Stimulated activated CD4-positive, alpha-beta T cell treated with anti-CD3 and anti-CD28 coated beads, Interleukin-1b, Interleukin-23, amount 100 ng/mL, for 48 hours (primary cell): ENCODE results near the gene DENND4A.

Experiments used
- DNase-seq: peaks from one replicate; pipeline ENCODE4 v3.0.0-alpha.2; 2020

The DENND4A gene

DNA sequence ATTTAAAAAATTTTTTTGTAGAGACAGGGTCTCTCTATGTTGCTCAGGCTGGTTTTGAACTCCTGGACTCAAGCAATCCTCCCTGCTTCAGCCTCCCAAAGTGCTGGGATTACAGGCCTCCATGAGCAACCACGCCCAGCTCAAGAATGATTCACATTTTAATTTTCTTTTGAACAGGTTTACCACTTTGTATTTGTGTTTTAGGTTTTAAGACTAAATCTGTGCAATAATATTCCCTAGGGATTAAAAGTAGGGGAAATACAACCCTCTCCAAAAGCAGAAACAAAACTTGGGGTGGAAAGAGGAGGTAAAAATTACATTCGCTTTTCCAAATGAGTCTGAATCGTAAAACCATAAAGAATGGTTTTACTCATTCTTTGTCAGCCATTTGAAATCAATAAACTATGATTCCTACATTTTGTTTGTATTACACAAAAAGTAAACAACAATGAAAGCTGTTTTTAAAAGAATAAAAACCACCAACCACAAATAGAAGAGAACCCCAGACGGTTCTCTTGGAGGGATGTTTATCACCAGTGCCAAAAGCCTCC lies 132.5 kb downstream of the DENND4A start:
- DNase-seq: no peak

DNA sequence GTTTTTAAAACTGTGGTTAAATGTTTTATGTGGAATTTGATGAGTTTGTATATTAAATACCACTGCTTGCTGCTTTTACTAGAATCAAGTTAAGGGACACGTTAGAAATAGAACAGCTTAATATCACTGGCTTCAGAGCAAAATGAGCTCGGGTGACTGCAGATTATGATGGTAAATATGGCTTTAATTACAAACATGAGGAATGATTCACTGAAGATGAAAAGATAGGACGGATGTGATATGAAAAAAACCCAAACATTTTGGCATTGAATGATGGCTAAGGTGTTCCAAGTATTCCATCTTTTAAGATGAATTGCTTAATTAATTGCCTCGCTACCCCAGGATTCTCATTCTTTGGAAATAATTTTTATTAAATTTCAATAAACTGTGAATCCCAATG lies 136.6 kb downstream of the DENND4A start:
- no peak for DNase-seq

DNA sequence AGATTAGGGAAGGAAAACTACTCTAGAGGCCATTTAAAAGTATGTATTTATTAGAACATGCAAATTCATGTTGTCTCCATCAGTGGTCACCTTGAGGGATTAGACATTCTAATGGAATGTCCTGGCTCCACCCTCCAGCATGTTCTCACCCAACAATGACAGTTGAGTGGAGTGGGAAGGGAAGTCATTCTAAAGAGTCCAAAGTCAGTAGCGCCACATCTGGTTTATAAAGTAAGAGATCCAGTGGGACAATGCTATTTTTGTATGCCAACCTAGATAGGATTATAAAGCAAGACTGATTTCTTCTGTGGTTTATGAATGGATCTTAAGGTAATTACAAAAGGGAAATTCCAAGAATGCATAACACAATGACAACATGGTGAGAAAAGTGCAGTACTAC lies 137.1 kb downstream of the DENND4A start:
- DNase-seq: no peak

DNA sequence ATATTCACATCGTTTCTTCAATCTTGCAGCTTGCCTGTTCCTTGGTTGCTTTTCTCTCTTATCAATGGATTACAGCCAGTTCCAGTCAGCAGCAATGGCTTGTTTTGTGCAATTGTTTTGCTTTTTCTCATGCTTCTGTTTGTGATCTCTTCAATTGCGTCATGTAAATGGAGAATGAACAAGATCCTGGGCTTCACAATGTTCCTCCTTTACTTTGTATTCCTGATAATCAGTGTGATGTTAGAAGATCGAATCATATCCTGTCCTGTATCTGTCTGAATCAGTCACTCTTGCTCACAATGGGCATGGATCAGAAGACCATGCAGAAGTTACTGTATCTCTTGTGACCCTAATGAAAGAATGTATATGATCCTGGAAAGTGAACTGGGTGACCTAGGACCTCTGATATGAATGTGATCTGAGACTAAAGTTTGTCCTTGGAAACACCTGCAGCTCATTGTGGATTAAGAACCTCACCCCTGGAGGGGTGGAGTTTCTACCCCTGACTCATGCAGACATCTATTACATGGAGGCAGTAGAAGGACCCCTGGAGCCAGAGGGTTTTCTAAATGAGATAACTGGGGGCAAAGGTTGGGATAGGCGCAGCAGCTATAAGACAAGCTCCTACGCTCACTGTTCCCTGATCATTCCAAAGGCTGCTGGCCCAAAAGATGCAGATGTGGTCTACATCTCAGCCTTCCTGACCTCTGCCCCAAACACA lies 138.1 kb downstream of the DENND4A start:
- DNase-seq: no peak

DNA sequence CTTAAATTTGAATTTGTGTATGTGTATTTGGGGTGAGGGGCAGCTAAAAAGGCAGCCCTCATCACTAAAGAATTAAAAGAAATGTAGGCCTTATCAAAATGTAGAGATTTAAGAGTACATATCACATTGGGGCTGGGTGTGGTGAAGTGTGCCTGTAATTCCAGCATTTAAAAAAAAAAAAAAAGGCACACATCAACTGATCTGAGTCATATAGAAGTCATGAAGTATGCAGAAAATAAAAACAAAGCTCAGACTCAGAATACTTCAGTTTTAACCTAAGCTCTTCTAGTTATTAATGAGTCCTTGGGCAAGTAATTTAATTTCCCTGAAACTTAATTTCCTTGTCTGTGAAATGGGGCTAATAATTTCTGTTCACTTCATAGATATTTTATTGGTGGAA lies 138.8 kb downstream of the DENND4A start:
- no peak for DNase-seq

DNA sequence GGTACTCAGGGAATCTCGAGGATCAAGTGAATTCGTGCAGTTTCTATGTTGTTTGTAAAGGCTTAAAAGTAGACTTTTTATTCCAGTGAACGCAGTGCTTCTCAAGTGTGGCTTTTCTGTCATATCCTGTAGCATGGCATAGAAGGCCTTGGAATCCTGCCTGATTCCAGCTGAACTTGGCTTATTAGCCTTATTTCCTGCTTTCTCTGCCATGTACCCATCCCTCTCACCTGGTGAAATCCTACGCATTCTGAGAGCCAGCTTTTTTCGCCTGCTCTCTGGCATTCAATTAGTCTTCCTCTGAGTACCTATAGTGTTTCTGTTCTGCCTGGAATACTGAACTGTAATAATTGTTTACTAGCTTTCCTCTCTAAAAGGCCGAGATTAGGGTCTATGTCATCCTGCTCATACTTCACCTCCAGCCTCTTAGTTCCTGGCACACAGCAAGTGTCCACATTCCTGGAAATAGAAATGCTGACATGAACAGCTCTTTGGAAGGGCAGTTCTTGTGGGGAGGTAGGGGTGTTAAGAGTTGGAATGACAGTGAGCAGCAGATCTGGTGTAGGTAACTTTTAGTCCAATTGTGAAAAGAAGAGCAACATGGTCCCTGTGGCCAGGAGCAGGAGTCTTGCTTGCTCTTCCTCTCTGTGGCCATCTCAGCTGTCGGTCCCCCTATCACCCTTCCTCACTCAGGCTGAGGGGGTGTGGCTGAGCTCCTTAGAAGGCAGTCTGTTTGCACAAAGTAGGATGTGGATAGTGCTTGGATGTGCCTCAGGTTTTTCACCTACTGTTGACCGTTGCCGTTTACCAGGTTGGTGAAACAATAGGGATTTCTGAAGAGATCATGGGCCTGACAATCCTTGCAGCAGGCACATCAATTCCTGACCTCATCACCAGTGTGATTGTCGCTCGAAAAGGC lies 140.0 kb downstream of the DENND4A start:
- no peak for DNase-seq

DNA sequence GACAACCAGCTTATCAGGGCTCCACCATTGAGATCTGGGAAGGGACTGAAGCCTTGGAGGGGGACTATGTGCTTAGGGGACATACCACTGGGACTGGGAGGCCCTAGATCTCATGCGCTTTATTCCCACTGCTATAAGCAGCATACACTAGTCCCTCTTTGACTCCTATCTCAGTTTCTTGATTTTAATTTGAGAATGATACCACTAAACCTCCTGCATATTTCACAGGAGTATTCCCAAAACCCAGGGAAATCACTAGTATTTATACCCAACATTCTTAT lies 141.1 kb downstream of the DENND4A start:
- no peak for DNase-seq

DNA sequence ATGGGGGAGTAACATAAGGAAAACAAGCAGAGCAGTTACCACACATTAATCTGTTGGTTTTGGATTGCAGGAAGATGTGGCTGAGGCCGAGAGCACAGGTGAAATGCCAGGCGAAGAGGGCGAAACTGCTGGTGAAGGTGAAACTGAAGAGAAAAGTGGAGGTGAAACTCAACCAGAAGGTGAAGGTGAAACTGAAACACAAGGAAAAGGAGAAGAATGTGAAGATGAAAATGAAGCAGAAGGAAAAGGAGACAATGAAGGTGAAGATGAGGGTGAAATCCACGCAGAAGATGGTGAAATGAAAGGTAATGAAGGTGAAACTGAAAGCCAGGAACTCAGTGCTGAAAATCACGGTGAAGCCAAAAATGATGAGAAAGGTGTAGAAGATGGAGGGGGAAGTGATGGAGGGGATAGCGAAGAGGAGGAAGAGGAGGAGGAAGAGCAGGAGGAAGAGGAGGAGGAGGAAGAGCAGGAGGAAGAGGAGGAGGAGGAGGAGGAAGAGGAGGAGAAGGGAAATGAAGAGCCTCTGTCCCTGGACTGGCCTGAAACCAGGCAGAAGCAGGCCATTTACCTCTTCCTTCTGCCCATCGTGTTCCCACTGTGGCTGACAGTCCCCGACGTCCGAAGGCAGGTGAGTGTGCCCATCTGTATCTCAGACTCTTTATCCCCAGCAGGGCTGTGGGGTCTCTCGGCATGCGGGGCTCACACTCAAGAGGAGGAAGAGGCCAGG lies 141.6 kb downstream of the DENND4A start:
- DNase-seq: no peak

DNA sequence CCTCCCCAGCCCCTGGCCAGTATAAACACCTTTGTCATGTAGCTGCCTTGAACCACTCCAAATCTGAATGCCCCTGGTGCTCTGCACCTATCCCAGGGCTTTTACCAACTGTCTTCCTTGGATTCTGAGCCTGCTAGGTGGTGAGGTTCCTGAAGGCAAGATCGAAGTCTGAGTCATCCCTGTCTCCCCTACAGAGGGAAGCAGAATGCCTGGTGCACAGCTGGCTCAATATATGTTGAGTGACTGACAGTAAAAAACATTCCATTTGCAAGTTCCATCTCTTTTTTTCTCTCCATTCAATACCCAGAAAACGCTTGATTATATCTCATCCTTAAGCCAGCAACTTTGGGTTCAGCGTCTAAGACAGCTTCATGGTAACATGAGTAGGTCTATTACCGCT lies 145.6 kb downstream of the DENND4A start:
- DNase-seq: no peak

DNA sequence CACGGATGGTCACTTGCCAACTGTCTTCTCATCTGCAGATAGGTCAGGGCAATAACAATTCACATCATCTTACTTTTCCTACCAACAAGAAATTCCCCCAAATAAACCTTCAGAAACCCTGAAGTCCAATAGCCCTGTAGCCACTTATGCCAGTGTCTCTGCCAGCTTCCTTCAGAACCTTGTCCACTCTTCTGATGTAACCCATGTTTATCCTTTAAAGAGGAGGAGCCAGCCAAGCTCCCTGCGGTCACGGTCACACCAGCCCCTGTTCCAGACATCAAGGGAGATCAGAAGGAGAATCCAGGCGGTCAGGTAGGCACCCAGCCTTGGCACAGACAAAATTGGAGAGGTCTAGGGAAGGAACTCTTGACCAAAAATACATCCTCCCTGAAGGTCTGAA lies 146.7 kb downstream of the DENND4A start:
- DNase-seq: no peak

DNA sequence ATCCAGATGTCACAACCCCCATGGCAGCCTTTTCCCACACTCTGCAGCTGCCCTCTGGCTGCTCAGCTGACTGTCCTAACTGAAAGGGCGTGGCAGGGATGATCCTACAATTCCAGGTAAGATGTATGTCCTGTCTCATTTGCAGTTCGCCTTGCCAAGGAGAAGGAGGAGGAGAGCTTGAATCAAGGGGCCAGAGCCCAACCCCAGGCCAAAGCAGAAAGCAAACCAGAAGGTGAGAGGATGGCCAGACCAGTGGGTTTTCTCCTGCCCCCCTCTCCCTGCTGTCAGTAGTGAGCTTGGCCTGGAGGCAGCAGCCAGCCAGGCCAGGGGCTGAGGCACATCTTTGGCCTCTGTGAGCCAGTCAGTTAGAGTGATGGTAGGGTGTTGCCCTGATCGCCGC lies 147.8 kb downstream of the DENND4A start:
- no peak for DNase-seq

DNA sequence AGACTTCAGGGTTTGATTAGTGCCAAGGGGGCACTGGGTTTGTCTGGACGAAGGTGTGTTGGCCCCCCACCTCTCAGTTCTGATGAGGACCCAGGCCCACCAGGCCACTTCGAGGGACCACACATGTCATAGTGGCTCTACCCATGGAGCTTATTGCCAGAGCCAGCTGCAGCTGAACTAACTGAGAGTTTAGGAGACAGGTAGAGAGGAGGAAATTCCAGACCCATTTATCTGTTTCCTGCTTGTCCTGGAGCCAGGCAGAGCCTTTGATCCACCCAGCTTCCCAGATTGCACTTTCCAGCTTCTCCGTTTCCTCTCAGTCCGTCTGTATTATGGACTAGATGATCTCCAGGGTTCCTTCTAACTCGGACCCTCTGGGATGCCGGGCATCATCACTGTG lies 149.5 kb downstream of the DENND4A start:
- no peak for DNase-seq

DNA sequence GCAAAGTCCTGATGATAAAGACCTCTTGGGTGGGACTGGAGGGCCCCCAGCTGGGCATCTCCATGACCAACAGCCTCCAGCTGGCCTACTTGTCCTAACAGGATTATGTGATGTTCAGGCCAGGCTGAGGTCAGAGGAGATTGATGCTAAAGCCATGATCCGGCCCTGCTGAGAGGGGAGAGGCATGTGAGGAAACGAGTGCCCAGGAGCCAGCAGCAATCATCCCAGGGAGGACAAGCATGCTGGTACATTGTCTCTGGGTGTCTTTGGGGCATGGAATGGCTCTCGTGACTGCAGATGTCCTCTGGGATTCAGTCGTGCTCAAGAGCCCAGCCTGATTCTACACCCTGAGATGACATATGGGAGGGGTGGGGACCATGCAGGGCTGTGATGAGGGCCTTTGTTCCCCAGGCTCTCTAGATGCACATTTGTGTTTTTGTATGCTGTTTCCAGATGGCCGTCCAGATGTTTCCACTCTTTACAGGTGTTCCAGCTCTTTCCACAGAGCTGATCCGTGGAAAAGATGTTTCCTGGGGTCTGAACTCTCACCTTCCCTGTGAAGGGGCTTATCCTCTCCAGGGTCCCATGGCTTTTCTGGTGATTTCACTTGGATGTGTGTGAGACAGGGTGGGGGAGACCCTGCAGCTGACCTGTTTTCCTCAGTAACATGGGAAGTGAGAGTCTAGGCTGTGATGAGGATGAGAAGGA lies 150.2 kb downstream of the DENND4A start:
- no peak for DNase-seq

DNA sequence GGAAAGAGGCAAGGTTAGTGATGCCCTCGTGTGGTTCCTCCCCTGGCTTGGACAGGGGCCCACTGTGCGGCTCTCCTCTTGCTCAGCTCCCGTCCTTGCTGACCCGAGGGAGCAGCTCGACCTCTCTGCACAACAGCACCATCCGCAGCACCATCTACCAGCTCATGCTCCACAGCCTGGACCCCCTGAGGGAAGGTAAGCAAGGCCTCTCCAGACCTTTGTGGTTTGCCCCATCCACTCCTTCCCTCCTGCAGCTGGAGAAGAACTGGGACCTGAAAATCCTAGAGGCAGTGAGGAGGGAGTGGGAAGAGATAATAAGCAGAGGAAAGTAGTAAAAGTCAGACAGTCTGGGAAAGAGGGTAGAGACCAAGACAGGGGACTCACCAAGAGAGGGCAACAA lies 152.6 kb downstream of the DENND4A start:
- DNase-seq: no peak

DNA sequence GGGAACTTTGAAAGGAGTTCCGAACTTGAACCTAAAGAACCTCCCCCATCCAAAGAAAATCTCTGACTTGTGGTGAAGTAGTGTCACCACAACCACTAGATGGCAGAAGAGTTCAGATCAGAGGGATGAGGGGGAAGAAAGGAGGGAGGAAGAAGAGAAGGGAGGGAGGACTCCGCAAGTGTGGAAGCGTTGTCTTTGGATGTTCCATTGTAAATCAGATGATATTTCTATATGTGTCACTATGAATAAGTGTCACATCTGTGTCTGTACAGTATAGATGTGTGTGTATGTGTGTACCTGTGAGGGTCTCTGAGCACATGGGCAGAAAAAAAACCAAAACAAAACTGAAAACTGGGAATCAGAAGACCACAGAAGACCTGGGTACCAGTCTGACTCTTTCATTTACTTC lies 153.4 kb downstream of the DENND4A start:
- DNase-seq: no peak

DNA sequence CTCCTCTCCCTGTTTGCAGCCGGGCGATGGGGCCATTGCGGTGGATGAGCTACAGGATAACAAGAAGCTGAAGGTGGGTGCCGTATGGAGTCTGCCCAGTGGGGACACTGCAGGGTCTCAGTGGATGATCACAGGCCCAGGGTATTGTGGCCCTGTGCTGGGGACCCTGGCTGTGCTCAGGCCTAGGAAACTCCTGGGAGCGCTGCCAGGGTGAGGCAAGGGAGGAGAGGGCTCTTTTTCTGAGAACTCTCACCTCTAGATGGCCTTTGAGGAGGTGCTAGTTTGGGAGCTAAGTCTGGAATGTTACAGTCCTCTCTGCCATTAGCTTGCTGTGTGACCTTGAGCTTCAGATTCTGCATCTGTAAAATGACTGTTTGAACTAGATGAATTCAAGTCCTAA lies 154.0 kb downstream of the DENND4A start:
- DNase-seq: no peak

DNA sequence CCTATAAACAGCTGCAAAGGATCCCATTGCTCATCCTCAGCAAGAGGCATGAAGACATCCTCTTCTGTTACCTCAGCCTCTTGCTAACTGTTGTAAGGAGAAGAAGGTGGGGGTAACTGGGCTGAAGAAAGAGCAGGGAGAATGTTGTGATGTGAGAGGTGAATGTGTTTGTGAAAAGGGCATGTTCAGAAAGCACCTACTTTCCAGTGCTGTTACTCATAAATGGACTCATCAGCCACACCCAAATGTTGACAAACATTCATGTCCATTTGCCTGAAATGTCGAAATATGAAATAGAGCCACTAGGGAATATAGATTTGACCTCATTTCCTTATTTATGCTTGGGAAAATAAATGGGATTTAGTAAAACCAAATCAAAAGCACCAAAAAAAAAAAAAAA lies 157.7 kb downstream of the DENND4A start:
- no peak for DNase-seq

DNA sequence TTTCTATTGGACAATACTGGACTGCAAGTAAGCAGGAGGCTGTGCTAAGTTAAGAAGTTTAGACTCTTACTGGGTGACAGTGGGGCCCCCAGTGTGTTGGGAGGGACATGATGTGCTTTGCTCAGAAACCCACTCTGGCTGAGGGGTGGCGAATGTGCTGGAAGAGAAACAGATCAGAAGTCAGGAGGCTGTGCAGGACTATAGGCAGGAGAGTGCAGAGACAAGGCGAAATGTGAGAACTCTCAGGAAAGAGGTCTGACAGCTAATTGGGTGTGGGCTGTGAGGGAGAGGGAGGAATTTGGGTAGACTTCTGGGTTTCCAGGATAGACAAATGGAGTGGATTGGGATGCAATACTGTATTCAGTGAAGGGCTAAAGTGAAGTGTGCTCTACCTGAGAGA lies 158.3 kb downstream of the DENND4A start:
- DNase-seq: no peak

DNA sequence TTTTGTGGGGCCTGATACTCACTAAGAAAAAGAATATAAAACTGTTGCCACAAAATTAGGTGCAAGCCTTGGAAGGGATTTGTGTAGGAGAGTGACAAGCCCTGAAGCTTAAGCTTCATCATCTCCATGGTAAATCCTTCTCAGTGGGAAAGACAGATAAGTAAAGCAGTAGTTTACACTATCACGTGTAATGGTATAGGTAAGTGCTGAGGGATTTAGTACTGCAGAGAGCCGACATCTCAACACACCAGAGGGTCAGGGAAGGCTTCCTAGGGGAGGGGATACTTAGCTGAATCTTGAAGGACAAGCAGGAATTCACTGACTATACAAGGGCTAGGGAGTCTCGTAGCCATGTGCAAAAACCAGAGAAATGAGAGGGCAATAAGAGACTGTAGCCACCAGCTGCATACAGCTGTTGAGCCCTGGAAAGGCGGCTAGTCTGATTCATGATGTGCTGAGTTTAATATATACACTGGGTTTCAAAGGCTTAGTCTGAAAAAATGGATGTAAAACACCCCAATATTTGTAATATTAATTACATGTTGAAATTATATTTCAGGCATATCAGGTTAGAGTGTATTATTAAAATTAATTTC lies 159.2 kb downstream of the DENND4A start:
- DNase-seq: no peak

DNA sequence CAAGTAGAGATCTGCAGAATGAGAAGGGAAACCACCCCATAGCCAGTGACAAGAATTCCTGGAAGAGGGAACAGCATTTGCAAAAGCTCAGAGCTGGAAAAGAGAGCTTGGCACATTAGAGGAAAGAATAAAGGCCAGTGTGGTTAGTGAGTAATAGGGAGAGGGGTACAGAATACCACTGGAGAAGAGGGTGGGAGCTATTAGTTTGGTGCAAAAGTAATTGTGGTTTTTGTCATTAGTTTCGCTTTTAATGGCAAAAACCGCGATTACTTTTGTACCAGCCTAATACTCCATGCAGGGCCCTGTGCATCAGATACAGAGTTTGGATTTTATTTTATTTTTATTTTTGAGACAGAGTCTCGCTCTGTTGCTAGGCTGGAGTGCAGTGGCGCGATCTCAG lies 160.6 kb downstream of the DENND4A start:
- no peak for DNase-seq

DNA sequence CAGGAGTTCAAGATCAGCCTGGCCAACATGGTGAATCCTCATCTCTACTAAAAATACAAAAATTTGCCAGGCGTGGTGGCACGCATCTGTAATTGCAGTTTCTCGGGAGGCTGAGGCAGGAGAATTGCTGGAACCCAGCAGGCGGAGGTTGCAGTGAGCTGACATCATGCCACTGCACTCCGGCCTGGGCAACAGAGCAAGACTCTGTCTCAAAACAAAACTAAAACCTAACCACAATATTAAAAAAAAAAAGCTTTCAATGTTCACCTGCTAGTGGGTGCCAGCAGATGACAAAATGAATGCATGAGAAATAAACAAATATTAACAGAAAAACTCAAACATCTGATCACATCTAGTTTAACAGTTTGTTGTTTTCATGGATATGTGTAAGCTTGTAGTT lies 161.3 kb downstream of the DENND4A start:
- no peak for DNase-seq

DNA sequence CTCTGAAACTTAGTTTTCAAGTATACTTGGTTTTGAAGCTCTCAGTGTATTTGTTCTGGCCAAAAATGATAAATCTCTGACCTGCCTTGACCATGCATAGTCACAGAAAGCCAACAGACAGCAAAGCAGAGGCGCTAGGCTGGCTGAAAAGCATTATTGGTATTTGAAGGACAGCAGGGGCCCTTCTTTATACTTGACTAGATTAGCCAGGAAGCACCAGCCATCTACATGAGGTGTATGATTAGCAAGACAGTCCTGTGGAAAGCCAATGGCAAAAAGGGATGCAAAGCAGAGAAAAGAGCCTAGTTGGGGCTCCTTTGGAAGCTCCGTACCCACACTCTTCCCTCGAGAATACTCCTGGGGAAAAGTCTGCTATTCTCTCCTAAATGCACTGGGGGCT lies 162.5 kb downstream of the DENND4A start:
- no peak for DNase-seq

DNA sequence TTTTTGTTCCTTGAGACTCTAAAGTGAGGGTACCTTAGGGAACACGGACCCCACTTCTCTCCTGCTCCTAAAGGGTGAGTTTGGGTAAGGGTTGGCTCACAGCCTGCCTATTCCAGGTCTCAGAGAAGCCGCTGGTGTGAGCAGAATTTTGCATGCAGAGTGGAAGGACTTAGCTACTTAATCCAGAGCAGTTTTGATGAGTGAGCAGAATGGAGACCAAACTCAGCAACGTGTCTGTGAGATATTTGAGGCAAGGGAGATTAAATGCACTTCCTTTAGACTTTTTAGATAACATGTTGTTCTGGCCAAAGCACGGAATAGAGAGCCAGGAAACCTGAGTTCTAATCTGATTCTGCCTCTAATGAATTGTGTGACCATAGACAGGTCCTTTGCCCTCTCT lies 165.2 kb downstream of the DENND4A start:
- no peak for DNase-seq
